CD14-positive monocyte (primary cell): ENCODE measurements around the gene GFRA4. TPM values are rescaled to one million over a fixed set of nuclear protein-coding genes. Genes with fewer than 3 reads are reported as not detected.

ENCODE experiments used
- DNase-seq, 3 donors: peaks; one replicate each; pipeline ENCODE4 v3.0.0-alpha.2; 2011 to 2022
- H2AFZ ChIP-seq: 2 replicates; pipeline ENCODE4 v1.6.0; 2012; ENCODE audit warnings: mild to moderate bottlenecking, low read depth, low read length, inconsistent platforms; ENCODE audit not compliant: insufficient read depth, poor library complexity, severe bottlenecking
- H3K27ac ChIP-seq, 2 donors: 1 replicate in 1 of 2; 2 replicates in 1 of 2; pipeline ENCODE4 v1.5.1; 2012 to 2013; ENCODE audit warnings: low read length in 2 of 2, control low read depth in 1 of 2, inconsistent platforms in 1 of 2, low read depth in 1 of 2, mild to moderate bottlenecking in 1 of 2
- H3K27me3 ChIP-seq, 2 donors: one replicate each; pipeline versions ENCODE4 v1.6.0 to v1.6.1; 2011 to 2013; ENCODE audit warnings: low read length in 2 of 2; ENCODE audit not compliant: control insufficient read depth in 2 of 2, insufficient read depth in 2 of 2
- H3K36me3 ChIP-seq, 2 donors: replicated peaks in 1 of 2; 1 replicate in 1 of 2; 2 replicates in 1 of 2; pipeline versions ENCODE4 v1.5.1 to v1.6.1; 2012 to 2013; ENCODE audit warnings: low read length in 2 of 2, control low read depth in 1 of 2, inconsistent platforms in 1 of 2, mild to moderate bottlenecking in 1 of 2; ENCODE audit not compliant: insufficient read depth in 2 of 2, control insufficient read depth in 1 of 2
- H3K4me1 ChIP-seq, 2 donors: 1 replicate in 1 of 2; 2 replicates in 1 of 2; pipeline versions ENCODE4 v1.5.1 to v1.6.1; 2012 to 2013; ENCODE audit warnings: low read length in 2 of 2, control low read depth in 1 of 2, inconsistent platforms in 1 of 2, mild to moderate bottlenecking in 1 of 2, moderate library complexity in 1 of 2; ENCODE audit not compliant: insufficient read depth in 2 of 2, control insufficient read depth in 1 of 2
- H3K4me2 ChIP-seq: replicated peaks from 2 replicates; pipeline ENCODE3; 2012; ENCODE audit warnings: low read length, moderate library complexity, mild to moderate bottlenecking; ENCODE audit not compliant: poor library complexity, severe bottlenecking; ENCODE audit errors: extremely low read depth
- H3K4me3 ChIP-seq, 3 experiments: fragments of 200-600 bp in 1 of 3; sonication (generic) in 1 of 3; replicated peaks in 1 of 3; 1 replicate in 2 of 3; 2 replicates in 1 of 3; pipeline ENCODE4 v1.5.1; 2011 to 2013; ENCODE audit warnings: low read length in 3 of 3, mild to moderate bottlenecking in 3 of 3, control low read depth in 2 of 3, low read depth in 2 of 3, inconsistent platforms in 1 of 3, moderate library complexity in 1 of 3
- H3K79me2 ChIP-seq: 2 replicates; pipeline ENCODE4 v1.6.0; 2012; ENCODE audit warnings: mild to moderate bottlenecking, control low read depth, inconsistent platforms, low read length, moderate library complexity; ENCODE audit not compliant: insufficient read depth
- H3K9ac ChIP-seq: 2 replicates; pipeline ENCODE4 v1.6.0; 2017; ENCODE audit warnings: low read length, mild to moderate bottlenecking; ENCODE audit not compliant: insufficient read depth, poor library complexity, severe bottlenecking
- H3K9me3 ChIP-seq, 2 donors: replicated peaks in 1 of 2; 1 replicate in 1 of 2; 2 replicates in 1 of 2; pipeline versions ENCODE4 v1.5.1 to v1.6.1; 2012 to 2013; ENCODE audit warnings: low read length in 2 of 2, control low read depth in 1 of 2; ENCODE audit not compliant: control insufficient read depth in 1 of 2, insufficient read depth in 1 of 2
- H4K20me1 ChIP-seq: 2 replicates; pipeline ENCODE4 v1.6.0; 2012; ENCODE audit warnings: mild to moderate bottlenecking, low read length, control low read depth, moderate library complexity; ENCODE audit not compliant: insufficient read depth
- H3K27ac Mint-ChIP-seq, 7 donors: one replicate each; pipeline ENCODE4 v1.8.0; 2020; ENCODE audit warnings: mild to moderate bottlenecking in 7 of 7, mixed read lengths in 7 of 7, moderate library complexity in 6 of 7, inconsistent platforms in 2 of 7
- H3K27me3 Mint-ChIP-seq, 3 donors: one replicate each; pipeline ENCODE4 v1.8.0; 2021 to 2022; ENCODE audit warnings: low read depth in 3 of 3, mild to moderate bottlenecking in 3 of 3, mixed read lengths in 3 of 3, moderate library complexity in 3 of 3, inconsistent platforms in 1 of 3
- H3K36me3 Mint-ChIP-seq, 2 donors: one replicate each; pipeline ENCODE4 v1.8.0; 2020; ENCODE audit warnings: mixed read lengths in 2 of 2, inconsistent platforms in 1 of 2, mild to moderate bottlenecking in 1 of 2
- H3K4me1 Mint-ChIP-seq: one replicate; pipeline ENCODE4 v1.8.0; 2020; ENCODE audit warnings: mild to moderate bottlenecking, mixed read lengths
- H3K4me3 Mint-ChIP-seq, 2 donors: one replicate each; pipeline ENCODE4 v1.8.0; 2020; ENCODE audit warnings: mild to moderate bottlenecking in 2 of 2, mixed read lengths in 2 of 2, moderate library complexity in 1 of 2
- H3K9me3 Mint-ChIP-seq, 7 donors: one replicate each; pipeline ENCODE4 v1.8.0; 2020 to 2022; ENCODE audit warnings: mixed read lengths in 7 of 7, mild to moderate bottlenecking in 6 of 7, moderate library complexity in 6 of 7, inconsistent platforms in 2 of 7
- CTCF ChIP-seq: fragments of 200-600 bp; IDR thresholded peaks from one replicate; pipeline ENCODE4 v1.8.0; 2022; ENCODE audit warnings: antibody characterized with exemption, mild to moderate bottlenecking
- WGBS: methylation state at CpG from one replicate; pipeline ENCODE4 v1.1.5; 2013; ENCODE audit warnings: missing lambda C conversion rate; ENCODE audit not compliant: insufficient coverage; 5-methylcytosine and 5-hydroxymethylcytosine counted together
- intact Hi-C, 2 donors: fragments of 100-400 bp; cut with micrococcal nuclease; formaldehyde crosslinking; loops; one replicate each; pipeline versions ENCODE4 v1.15.0 to v1.15.1; 2023
- polyA plus RNA-seq, 3 donors: library from polyadenylated mRNA; depleted of rRNA in 1 of 3; unstranded in 2 of 3; stranded (reverse) in 1 of 3; fragments of 300-500 nt in 2 of 3; fragments of >200 nt in 1 of 3; fragmentation: Illumina TruSeq in 2 of 3; gene quantifications; 1 replicate in 2 of 3; 2 replicates in 1 of 3; pipeline ENCODE4 v1.2.3, GENCODE V29; 2012 to 2021

The GFRA4 gene
- polyA plus RNA-seq, 3 donors: not detected

GRCh38 chr20:3690413-3690812, 27.2 kb upstream of the GFRA4 start:
- H3K9me3 ChIP-seq: no peaks in the 10 kb centered on the region
- no peaks in the 10 kb centered on the region for H3K79me2 ChIP-seq
- no peak overlapping the region for H3K27ac Mint-ChIP-seq
- H3K4me3 Mint-ChIP-seq: no peak overlapping the region
- peaks cover 0 to 4% of the 10 kb centered on the region in 2 donors for H3K27me3 ChIP-seq
- intact Hi-C loops: no loop called here
- H3K4me2 ChIP-seq: no peak overlapping the region
- peaks cover 2 to 17% (median 9%) of the 10 kb centered on the region in 3 donors for H3K27me3 Mint-ChIP-seq
- WGBS: 100% methylated on average over 1 of the region's 3 CpGs
- no peak for TF ChIP-seq CTCF
- H3K4me3 ChIP-seq: no peak overlapping the region
- no peaks in the 10 kb centered on the region for H3K36me3 ChIP-seq
- H3K27ac ChIP-seq: no peak overlapping the region
- H3K4me1 ChIP-seq: no peaks in the 10 kb centered on the region
- no peak overlapping the region for H3K9ac ChIP-seq
- peaks cover 0 to 2% (median 0%) of the 10 kb centered on the region in 7 donors for H3K9me3 Mint-ChIP-seq
- H3K4me1 Mint-ChIP-seq: peaks cover 4% of the 10 kb centered on the region
- no peaks in the 10 kb centered on the region for H3K36me3 Mint-ChIP-seq
- H4K20me1 ChIP-seq: no peaks in the 10 kb centered on the region
- no peak overlapping the region for H2AFZ ChIP-seq
- no peak for DNase-seq

- Histone ChIP-seq H3K36me3 (no peaks in the 10 kb centered on the region), H3K27ac (no peak overlapping the region), H4K20me1 (no peaks in the 10 kb centered on the region), H3K9me3 (no peaks in the 10 kb centered on the region), H3K4me1 (no peaks in the 10 kb centered on the region), H3K27me3 (peaks cover 0 to 8% of the 10 kb centered on the region in 2 donors), H3K79me2 (no peaks in the 10 kb centered on the region), H3K4me2 (no peak overlapping the region), H3K4me3 (no peak overlapping the region), H3K9ac (no peak overlapping the region), H2AFZ (no peak overlapping the region)
- TF ChIP-seq CTCF: no peak
- Mint-ChIP-seq H3K27me3 (peaks cover 4 to 19% (median 11%) of the 10 kb centered on the region in 3 donors), H3K27ac (no peak overlapping the region), H3K4me1 (peaks cover 4% of the 10 kb centered on the region), H3K4me3 (no peak overlapping the region), H3K9me3 (peaks cover 0 to 2% (median 0%) of the 10 kb centered on the region in 7 donors), H3K36me3 (no peaks in the 10 kb centered on the region)
- intact Hi-C loops: no loop called here
- WGBS: 91% methylated on average over 3 of the region's 11 CpGs
- DNase-seq: no peak
Observed at GRCh38 chr20:3689978-3690377, 26.8 kb upstream of the GFRA4 start.
